Measurements from ENCODE around the gene GP2.
"Not testable (repeated sequence)": the region's sequence is repeated elsewhere in the genome, so short reads cannot be mapped to it uniquely, and the experiment has no call there.

Gene GP2

DNA sequence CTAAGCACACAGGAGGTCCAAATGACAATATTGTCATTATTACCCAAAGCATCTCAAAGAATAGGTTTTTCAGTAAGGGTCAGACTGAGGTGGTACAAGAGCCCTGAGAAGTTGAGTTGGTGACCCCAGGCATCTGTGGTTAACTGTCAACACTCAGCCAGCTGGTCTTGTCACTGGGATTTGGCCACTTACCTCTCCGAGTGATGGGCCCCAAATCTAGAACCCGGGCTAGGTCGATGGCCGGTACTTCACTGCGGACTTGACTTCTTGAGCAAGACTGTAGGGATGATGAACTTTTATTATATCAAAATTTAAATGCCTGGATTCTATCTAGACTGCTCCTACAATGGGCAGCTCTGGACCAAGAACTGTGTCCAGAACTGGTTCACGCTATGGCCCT lies 11.5 kb downstream of the GP2 start:
- H3K4me3 ChIP-seq (ENCODE audit: control insufficient read depth, low read depth, low read length) = no peak overlapping the region
- DNase-seq (ENCODE audit: low read depth) = no peak
- TF ChIP-seq, protein P1, sequence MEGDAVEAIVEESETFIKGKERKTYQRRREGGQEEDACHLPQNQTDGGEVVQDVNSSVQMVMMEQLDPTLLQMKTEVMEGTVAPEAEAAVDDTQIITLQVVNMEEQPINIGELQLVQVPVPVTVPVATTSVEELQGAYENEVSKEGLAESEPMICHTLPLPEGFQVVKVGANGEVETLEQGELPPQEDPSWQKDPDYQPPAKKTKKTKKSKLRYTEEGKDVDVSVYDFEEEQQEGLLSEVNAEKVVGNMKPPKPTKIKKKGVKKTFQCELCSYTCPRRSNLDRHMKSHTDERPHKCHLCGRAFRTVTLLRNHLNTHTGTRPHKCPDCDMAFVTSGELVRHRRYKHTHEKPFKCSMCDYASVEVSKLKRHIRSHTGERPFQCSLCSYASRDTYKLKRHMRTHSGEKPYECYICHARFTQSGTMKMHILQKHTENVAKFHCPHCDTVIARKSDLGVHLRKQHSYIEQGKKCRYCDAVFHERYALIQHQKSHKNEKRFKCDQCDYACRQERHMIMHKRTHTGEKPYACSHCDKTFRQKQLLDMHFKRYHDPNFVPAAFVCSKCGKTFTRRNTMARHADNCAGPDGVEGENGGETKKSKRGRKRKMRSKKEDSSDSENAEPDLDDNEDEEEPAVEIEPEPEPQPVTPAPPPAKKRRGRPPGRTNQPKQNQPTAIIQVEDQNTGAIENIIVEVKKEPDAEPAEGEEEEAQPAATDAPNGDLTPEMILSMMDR (conservative IDR thresholded peaks at IDR 0.05; ENCODE audit: control insufficient read depth, insufficient read depth, low read depth, low read length) = no peak

DNA sequence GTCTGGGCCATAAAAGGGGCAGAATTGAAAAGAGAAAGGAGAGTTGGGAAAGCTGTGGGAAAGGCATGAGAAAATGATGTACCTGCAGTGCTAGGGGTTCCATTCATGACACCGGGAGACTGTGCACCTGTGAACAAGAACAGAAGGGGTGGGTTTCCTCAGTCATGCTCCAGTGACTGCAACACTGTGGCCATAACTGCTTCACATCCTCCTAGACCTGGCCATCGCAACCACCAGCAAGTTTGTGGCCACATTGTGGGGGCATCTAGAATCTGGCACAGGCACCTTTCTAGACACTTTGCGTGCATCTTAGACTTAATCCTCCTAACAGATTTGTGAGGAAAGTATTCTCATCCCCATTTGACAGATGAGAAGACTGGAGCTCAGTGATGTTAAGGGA lies 12.7 kb downstream of the GP2 start:
- H3K4me3 ChIP-seq (ENCODE audit: control insufficient read depth, low read depth, low read length) = no peak overlapping the region
- TF ChIP-seq, protein P1 (conservative IDR thresholded peaks at IDR 0.05; ENCODE audit: control insufficient read depth, insufficient read depth, low read depth, low read length) = no peak
- DNase-seq (ENCODE audit: low read depth) = no peak

DNA sequence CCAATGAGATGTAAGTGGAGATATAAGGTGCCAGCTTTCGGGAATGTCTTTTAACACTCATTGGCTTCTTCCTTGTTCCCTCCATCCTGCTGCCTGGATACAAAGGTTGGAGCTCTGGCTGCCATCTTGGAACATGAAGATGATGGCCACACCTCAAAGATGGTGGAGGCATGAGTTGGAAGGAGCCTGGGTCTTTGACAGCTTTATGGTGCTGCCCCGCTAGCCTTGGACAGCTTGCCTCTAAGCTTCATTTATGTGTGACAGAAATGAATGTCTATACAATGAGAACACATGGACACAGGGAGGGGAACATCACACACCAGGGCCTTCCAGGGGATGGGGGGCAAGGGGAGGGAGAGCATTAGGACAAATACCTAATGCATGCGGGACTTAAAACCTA lies 13.6 kb downstream of the GP2 start:
- H3K4me3 ChIP-seq (ENCODE audit: control insufficient read depth, low read depth, low read length) = no peak overlapping the region
- no peak for DNase-seq (ENCODE audit: low read depth)
- TF ChIP-seq, protein P1 (conservative IDR thresholded peaks at IDR 0.05; ENCODE audit: control insufficient read depth, insufficient read depth, low read depth, low read length) = no peak

DNA sequence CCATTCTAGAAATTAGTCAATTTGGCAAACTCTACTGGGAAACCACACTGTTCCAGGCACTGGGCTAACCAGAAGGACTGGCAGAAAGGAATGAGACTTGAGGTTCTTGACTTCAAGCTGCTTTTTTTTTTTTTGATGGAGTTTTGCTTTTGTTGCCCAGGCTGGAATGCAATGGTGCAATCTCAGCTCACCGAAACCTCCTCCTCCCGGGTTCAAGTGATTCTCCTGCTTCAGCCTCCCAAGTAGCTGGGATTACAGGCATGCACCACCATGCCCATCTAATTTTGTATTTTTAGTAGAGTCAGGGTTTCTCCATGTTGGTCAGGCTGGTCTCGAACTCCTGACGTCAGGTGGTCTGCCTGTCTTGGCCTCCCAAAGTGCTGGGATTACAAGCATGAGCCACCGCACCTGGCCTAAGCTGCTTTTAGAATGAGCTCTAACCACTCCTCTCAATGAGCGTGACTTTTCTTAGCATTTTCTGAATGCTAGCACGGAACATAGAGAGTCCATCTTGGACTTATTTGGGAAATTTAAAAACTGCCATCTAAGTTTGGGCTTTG lies 14.7 kb downstream of the GP2 start:
- not testable (repeated sequence) for DNase-seq (ENCODE audit: low read depth); H3K4me3 ChIP-seq (ENCODE audit: control insufficient read depth, low read depth, low read length)

DNA sequence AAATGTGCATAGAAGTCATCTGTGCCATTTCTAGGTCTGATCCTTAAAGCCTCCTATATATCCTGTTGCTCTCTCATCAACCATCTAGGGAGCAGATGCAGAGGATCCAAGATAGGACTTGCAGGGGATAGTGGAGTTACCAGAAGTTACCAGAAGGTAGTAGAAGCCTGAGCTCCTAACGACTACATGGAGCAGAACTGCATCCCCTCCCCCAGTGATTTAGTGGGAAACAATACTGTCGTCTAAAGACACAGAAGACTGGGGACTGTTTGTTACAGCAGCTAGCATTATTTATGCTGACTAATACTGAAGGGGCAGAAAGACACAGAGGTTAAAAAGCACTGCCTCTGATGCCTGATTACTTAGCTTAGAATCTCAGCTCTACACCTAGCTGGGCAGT lies 15.8 kb downstream of the GP2 start:
- no peak for DNase-seq (ENCODE audit: low read depth)
- TF ChIP-seq, protein P1 (conservative IDR thresholded peaks at IDR 0.05; ENCODE audit: control insufficient read depth, insufficient read depth, low read depth, low read length) = no peak
- no peak overlapping the region for H3K4me3 ChIP-seq (ENCODE audit: control insufficient read depth, low read depth, low read length)

DNA sequence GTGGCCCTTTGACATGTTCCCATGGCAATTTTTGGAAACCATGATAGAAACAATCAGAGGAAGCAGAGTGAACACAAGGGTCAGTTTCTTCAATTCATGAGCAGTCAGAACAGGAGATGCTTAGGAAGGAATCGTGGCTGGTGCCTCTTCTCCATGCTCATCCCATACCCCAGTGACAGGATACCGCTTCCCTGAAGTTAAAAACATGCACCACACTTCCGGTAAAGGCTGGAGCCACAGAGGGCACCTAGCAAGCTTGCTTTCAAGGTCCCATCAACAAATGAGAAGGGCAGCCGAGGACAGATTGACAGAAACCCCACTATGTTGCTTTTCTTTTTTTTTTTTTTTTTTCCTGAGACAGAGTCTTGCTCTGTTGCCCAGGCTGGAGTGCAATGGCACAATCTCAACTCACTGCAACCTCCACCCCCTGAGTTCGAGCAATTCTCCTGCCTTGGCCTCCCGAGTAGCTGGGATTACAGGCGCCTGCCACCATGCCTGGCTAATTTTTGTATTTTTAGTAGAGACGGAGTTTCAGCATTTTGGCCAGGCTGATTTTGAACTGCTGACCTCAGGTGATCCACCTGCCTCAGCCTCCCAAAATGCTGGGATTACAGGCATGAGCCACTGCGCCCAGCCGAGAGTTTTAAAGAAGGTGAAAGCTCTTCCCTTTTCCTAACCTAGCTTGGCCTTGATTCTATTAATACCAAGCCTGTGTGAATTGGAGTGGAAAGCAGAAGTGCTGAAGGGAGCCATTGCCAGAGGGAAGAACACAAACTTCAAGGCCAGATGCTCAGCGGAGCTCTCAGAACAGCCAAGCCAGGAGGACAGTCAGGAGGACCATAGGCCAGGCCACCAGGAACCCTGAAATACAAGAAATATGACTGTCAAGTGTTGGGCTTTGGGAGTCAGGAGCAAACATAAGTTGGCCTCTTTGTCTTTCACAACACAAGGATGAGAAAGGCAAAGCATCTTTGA lies 16.6 kb downstream of the GP2 start:
- TF ChIP-seq, protein P1 (conservative IDR thresholded peaks at IDR 0.05; ENCODE audit: control insufficient read depth, insufficient read depth, low read depth, low read length) = no peak
- DNase-seq (ENCODE audit: low read depth) = no peak
- no peak overlapping the region for H3K4me3 ChIP-seq (ENCODE audit: control insufficient read depth, low read depth, low read length)

DNA sequence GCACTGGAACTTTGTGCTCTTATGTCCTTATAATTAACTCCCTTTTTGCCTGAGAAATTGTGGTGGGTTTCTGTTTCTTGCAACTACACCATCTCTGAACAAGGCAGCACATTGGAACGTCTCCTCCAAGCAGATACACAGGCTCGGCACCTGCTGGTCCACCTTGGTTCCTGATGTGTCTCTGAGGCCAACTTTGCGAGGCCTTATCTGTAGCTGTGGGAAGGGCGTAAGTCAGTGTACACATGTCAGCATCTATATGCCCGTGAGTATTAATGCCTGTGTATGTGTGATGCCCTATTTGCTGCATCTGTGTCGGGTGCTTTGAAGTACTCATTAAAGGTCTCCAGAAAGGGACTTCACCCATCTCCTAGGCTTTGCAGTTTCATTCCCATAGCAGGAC lies 17.5 kb downstream of the GP2 start:
- TF ChIP-seq, protein P1 (conservative IDR thresholded peaks at IDR 0.05; ENCODE audit: control insufficient read depth, insufficient read depth, low read depth, low read length) = no peak
- no peak for DNase-seq (ENCODE audit: low read depth)
- no peak overlapping the region for H3K4me3 ChIP-seq (ENCODE audit: control insufficient read depth, low read depth, low read length)

Measured in fibroblast of mammary gland (primary cell).